ENCODE data around the gene CCDC154. TPM values are rescaled to one million over a fixed set of nuclear protein-coding genes. Genes with fewer than 3 reads are reported as not detected.

The CCDC154 gene
- total RNA-seq, 3 donors from 2014 or later: 0.48 to 1.2 (median 0.98) TPM

GRCh38 chr16:1435921-1436697, 8.2 kb downstream of the CCDC154 start:
- H3K4me3 ChIP-seq: no peak overlapping the region
- no peaks in the 10 kb centered on the region for H3K9me3 ChIP-seq
- H3K27ac ChIP-seq: no peak overlapping the region
- H3K36me3 ChIP-seq: no peaks in the 10 kb centered on the region
- intact Hi-C loops (cut with DNase I; ENCODE audit: low total_unique reads): loop anchor here (1.0 kb wide), 1 partner anchor 20 kb away; no protein-coding TSS in a partner anchor
- TF ChIP-seq POLR2A (IDR thresholded peaks at IDR 0.05): no peak
- TF ChIP-seq POLR2AphosphoS5 (IDR thresholded peaks at IDR 0.05): no peak
- TF ChIP-seq, protein P1, sequence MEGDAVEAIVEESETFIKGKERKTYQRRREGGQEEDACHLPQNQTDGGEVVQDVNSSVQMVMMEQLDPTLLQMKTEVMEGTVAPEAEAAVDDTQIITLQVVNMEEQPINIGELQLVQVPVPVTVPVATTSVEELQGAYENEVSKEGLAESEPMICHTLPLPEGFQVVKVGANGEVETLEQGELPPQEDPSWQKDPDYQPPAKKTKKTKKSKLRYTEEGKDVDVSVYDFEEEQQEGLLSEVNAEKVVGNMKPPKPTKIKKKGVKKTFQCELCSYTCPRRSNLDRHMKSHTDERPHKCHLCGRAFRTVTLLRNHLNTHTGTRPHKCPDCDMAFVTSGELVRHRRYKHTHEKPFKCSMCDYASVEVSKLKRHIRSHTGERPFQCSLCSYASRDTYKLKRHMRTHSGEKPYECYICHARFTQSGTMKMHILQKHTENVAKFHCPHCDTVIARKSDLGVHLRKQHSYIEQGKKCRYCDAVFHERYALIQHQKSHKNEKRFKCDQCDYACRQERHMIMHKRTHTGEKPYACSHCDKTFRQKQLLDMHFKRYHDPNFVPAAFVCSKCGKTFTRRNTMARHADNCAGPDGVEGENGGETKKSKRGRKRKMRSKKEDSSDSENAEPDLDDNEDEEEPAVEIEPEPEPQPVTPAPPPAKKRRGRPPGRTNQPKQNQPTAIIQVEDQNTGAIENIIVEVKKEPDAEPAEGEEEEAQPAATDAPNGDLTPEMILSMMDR (IDR thresholded peaks at IDR 0.05): no peak
- no peaks in the 10 kb centered on the region for H3K4me1 ChIP-seq
- no peak for DNase-seq (ENCODE audit: low spot score in 2 of 2)
- no peaks in the 10 kb centered on the region for H3K27me3 ChIP-seq

DNA sequence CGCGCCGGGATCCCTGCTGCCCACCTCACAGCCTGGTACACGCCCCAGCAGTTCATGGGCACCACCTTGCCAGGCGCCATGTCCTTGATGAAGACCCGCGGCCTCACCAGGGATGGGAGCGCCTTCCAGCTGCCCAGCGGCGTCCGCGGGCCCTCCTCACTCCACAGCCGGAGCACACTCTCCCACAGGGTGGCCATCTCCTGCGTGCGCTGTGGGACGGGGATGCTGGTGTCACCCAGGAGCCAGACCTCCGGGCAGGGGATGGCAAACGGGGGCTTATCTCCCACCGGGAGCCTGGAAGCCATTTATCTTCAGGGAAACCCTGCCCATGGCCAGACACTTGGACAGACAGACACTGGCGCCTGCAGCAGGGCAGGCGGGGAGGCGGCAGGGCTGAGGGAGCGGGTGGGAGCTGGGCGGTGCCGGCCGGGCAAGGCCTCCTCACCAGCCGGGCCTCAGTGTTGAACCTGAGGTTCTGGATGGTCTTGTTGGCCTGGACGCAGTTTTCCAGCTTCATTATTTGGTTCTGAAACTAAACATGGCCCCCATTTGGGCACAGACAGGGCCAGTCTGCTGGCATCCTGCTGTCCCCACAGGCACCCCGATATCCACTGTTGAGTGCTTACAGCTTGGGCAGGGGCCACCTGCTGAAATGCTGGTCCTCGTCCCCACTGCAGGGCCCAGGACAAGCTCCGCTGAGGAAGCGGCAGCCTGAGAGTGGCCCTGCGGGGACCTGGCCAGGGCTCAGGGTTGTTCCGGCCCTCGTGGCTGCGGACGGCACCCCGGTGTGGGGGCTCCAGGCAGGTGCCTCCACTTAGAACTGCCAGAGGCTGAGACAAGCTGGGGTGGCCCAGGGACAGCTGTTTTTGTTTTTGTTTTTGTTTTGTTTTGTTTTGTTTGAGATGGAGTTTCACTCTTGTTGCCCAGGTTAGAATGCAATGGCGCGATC, 9.4 kb downstream of the CCDC154 start:
- Histone ChIP-seq H3K36me3 (no peaks in the 10 kb centered on the region), H3K9me3 (no peaks in the 10 kb centered on the region), H3K4me1 (no peaks in the 10 kb centered on the region), H3K4me3 (no peak overlapping the region), H3K27me3 (no peaks in the 10 kb centered on the region), H3K27ac (no peak overlapping the region)
- no peak for TF ChIP-seq POLR2AphosphoS5 (IDR thresholded peaks at IDR 0.05)
- no peak for TF ChIP-seq POLR2A (IDR thresholded peaks at IDR 0.05)
- TF ChIP-seq, protein P1 (IDR thresholded peaks at IDR 0.05): no peak
- intact Hi-C loops (cut with DNase I; ENCODE audit: low total_unique reads): no loop called here
- DNase-seq (ENCODE audit: low spot score in 2 of 2): no peak

DNA sequence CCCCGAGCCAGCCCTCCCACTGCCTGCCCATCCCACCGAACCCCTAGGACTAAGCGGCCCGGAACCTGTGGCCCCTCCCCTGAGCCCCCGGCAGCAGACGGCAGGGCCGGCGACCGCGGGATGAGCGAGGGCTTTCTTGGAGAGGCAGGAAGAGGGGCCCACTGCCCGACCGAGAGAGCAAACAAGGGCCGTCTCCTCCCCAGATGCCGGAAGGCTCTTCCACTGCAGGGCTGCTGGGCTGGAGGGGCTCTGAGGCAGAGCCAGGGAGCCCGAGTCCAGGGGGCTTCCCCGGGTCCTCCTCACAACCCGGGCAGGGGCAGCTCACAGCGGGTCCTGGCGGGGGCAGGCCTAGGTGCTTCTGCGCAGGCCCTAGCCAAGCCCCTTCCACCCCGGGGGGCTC, 10.6 kb downstream of the CCDC154 start:
- no peaks in the 10 kb centered on the region for H3K36me3 ChIP-seq
- no peaks in the 10 kb centered on the region for H3K27me3 ChIP-seq
- intact Hi-C loops (cut with DNase I; ENCODE audit: low total_unique reads): no loop called here
- no peaks in the 10 kb centered on the region for H3K9me3 ChIP-seq
- DNase-seq (ENCODE audit: low spot score in 2 of 2): no peak
- H3K27ac ChIP-seq: no peak overlapping the region
- no peak overlapping the region for H3K4me3 ChIP-seq
- TF ChIP-seq, protein P1 (IDR thresholded peaks at IDR 0.05): no peak
- TF ChIP-seq POLR2AphosphoS5 (IDR thresholded peaks at IDR 0.05) (no peak), POLR2A (IDR thresholded peaks at IDR 0.05) (no peak)
- H3K4me1 ChIP-seq: no peaks in the 10 kb centered on the region

DNA sequence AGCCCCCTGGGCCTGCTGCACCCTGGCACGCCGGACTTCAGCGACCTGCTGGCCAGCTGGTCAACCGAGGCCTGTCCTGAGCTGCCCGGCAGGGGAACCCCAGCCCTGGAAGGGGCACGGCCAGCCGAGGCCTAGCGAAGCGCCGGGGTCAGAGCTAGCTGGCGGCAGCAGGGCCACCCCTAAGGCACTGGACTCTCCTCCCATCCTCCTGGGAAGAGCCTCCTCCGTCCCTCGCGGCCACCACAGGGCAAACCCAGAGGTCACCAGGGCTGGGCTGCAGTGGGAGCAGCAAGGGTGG, 11.1 kb downstream of the CCDC154 start:
- Histone ChIP-seq H3K27ac (no peak overlapping the region), H3K36me3 (no peaks in the 10 kb centered on the region), H3K4me3 (no peak overlapping the region), H3K27me3 (no peaks in the 10 kb centered on the region), H3K9me3 (no peaks in the 10 kb centered on the region), H3K4me1 (no peaks in the 10 kb centered on the region)
- DNase-seq (ENCODE audit: low spot score in 2 of 2): no peak
- TF ChIP-seq POLR2AphosphoS5 (IDR thresholded peaks at IDR 0.05) (no peak), POLR2A (IDR thresholded peaks at IDR 0.05) (no peak)
- intact Hi-C loops (cut with DNase I; ENCODE audit: low total_unique reads): no loop called here

DNA sequence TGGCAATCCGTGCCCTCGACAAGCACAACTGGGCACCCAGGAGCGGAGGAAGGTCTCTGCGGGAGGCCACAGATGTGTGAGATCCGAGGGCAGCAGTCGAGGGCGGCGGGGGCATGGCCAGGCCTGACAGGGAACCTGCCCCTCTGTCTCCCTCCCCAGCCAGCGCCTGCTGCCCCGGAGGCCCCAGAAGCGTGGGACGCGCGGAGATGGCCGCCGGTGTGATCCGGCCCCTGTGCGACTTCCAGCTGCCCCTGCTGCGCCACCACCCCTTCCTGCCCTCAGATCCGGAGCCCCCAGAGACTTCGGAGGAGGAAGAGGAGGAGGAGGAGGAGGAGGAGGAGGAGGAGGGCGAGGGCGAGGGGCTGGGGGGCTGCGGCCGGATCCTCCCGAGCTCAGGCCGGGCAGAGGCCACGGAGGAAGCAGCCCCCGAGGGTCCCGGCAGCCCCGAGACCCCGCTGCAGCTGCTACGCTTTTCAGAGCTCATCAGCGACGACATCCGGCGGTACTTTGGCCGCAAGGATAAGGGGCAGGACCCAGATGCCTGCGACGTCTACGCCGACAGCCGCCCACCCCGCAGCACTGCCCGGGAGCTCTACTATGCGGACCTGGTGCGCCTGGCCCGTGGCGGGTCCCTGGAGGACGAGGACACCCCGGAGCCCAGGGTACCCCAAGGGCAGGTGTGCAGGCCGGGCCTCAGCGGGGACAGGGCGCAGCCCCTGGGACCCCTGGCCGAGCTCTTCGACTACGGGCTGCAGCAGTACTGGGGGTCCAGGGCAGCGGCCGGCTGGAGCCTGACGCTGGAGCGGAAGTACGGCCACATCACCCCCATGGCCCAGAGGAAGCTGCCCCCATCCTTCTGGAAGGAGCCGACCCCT, 11.7 kb downstream of the CCDC154 start:
- no peak for DNase-seq (ENCODE audit: low spot score in 2 of 2)
- H3K4me3 ChIP-seq: peak overlapping the region in 2 of 3 donors; percentile 9 to 19
- no peak overlapping the region for H3K27ac ChIP-seq
- H3K4me1 ChIP-seq: no peaks in the 10 kb centered on the region
- intact Hi-C loops (cut with DNase I; ENCODE audit: low total_unique reads): no loop called here
- no peaks in the 10 kb centered on the region for H3K9me3 ChIP-seq
- H3K27me3 ChIP-seq: no peaks in the 10 kb centered on the region
- no peaks in the 10 kb centered on the region for H3K36me3 ChIP-seq
- TF ChIP-seq, protein P1 (IDR thresholded peaks at IDR 0.05): no peak
